NCI-H748 (cell line): ENCODE results near the gene C3orf49.

Experiments used
- DNase-seq: peaks from one replicate; lab custom pipeline; 2025; ENCODE audit not compliant: unreplicated experiment; lab: John Stamatoyannopoulos, UW

The C3orf49 gene

DNA sequence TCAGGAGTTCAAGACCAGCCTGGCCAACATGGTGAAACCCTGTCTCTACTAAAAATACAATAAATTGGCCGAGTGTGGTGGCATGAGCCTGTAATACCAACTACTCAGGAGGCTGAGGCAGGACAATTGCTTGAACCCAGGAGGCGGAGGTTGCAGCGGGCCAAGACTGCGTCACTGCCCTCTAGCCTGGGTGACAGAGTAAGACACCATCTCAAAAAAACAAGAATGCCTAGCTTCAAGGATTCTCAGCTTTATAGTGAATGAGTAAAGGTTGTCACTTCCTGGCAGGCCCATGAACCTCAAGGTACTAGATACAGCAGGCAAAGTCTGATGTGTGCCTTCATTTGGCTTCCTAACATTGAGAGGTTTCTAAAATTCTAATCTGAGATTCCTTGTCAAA is 30.1 kb downstream of the C3orf49 start:
- no peak for DNase-seq

DNA sequence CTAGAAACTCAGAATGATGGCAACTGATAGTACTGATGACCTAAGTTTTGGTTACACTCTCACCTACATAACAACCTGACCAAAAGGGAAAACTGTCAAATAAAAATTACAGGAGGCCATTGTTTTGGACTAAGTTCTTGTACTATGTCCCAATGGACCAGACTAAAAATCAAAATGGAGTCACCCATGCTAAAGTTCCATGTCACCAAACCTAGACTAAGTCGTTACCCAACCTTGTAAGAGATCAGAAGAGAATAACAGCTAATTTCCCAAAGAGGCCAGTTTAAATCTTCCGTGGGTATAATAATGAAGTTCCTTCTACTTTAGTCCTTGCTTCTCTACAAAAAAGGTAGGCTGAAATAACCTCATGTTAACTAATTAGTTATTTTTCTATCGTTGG is 32.2 kb downstream of the C3orf49 start:
- no peak for DNase-seq

DNA sequence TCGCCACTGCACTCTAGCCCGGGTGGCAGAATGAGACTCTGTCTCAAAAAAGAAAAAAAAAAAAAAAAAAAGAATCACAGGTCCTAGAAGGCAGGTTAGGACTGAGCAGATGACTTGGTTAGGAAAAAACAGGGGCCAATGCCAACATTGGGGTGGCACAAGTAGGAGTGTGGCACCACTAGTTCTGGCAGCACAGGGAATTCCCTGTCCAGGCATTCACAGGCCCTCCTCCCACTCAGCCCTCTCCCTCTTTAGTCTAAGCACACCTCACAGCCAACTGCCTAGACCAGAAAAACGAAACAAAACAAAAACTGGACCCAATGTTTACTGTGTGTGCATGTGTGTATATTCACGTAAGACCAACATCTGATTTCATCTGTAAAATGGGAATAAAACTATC is 34.0 kb downstream of the C3orf49 start:
- no peak for DNase-seq

DNA sequence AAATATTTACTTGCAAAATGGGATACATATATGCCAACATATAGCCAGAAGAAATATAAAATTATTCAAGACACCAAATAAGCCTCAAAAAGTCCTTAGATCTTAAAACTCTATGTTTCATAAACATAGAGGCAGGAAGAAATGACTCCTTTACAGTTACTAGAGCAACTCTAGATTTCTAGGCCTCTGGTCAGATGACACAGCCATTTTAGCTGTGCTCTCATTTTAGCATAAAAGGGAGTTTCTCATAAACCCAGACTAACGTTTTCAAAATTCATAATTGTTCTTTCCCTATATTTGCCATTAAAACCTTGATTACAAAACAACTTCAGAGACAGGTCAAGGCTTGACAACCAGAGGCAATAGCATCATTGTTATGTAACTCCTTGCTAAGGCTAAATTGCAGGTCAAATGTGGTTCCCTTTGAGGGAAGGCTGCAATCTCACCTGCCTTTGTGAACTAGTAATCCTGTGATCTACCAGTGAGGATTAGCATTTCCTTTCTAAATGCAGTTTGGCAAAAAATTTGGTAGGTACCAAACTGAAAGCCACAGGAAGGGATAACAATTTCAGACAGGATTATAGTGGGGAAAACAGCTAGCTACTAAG is 36.3 kb downstream of the C3orf49 start:
- DNase-seq: no peak

GRCh38 chr3:63857311-63857710 is 38.2 kb downstream of the C3orf49 start:
- DNase-seq: no peak

- DNase-seq: no peak
Observed at GRCh38 chr3:63860776-63861175, 41.7 kb downstream of the C3orf49 start.

GRCh38 chr3:63861306-63861705 is 42.2 kb downstream of the C3orf49 start:
- no peak for DNase-seq

GRCh38 chr3:63862804-63863149 is 43.7 kb downstream of the C3orf49 start:
- DNase-seq: no peak

GRCh38 chr3:63863150-63864007 is 44.3 kb downstream of the C3orf49 start, which contains the start of the genes ATXN7 and THOC7:
Gene ATXN7, plus strand, starts transcription at chr3:63863867. Its CDS starts 48,732 bp downstream, at chr3:63912599.
Gene THOC7, minus strand, starts transcription at chr3:63863805. Its CDS starts 15 bp downstream, at chr3:63863790.
- DNase-seq: peak; percentile 66

DNA sequence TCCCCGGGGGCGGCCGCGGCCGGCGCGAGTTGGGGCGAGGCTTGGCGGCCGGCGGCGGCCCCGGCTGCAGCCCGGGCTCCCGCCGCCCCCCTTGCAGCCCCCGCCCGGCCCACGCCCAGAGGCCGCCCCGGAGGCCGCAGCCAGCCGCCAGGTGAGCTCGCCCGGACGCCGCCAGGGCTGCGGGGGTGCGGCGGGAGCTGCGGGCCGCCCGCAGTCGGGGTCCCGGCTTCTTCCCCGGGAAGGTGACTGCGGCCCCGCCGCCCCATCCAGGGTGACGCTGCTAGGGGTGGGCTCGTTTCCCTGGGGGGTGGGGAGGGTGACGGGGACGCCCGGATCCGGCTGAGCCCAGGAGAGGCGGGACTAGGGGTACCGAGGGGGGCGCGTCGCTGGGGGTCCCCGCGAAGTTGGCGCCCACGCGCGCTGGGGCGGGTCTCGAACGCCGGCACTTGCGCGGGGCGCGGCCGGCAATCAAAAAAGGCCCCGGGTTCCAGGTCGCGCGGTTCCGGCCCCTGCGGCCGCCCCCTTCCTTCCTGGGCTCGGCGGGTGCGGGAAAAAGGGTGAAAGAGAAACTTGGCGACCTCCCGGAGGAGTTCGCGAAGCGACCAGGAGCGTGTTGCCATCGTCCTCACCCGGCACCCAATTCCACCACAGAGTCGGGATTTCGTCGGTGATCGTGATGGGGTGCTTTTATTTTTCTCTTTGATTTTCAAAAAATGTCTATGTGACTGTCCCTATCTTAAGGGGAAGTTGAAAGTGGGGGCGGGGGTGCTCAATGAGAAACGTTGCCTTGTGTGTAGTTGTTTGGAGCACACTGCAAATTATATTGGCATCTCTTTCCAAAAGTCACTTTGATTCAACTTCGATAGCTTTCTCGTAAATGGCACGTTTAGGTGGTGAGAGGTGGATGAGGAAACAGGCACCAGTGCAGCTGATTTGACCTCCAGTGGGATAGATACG is 45.2 kb downstream of the C3orf49 start:
- DNase-seq: peak; percentile 55

GRCh38 chr3:63864965-63865327 is 45.8 kb downstream of the C3orf49 start:
- no peak for DNase-seq

DNA sequence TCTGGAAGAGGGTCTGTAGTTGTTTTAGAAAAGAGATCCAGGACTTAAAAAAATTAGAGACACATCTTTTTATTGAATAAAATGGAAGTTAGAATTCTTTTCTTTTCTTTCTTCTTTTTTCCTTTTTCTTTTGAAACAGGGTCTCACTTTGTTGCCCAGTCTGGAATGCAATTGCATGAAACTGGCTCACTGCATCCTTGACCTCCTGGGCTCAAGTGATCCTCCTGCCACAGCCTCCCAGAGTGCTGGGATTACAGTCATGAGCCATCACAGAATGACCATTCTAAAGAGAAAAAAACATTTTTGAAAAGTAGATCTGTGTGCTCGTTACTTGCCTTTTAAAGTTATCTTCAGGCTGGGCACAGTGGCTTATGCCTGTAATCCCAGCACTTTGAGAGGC is 48.1 kb downstream of the C3orf49 start:
- DNase-seq: no peak

GRCh38 chr3:63869940-63870614 is 51.0 kb downstream of the C3orf49 start:
- no peak for DNase-seq

DNA sequence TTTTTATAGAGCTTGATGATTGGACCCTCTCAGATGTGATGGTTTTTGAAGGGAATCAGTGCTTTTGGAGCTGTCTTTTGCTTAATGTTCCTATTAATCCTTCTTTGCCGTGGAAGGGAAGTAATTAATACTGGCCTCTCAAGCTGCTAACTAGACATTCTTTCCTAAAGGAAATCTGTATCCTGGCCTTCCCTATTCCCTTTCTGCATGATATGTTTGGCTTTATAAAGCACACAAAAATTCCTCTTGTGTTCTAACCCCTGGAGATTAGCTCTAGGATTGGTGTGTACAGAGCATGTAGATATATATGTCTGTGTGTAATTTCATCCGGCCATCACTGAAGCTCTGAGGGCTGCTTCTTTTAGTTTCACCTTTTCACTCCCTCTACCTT is 51.5 kb downstream of the C3orf49 start:
- DNase-seq: no peak

- DNase-seq: no peak
Observed at GRCh38 chr3:63872135-63872924, 53.2 kb downstream of the C3orf49 start.

- no peak for DNase-seq
Observed at GRCh38 chr3:63874769-63875168, 55.7 kb downstream of the C3orf49 start.

DNA sequence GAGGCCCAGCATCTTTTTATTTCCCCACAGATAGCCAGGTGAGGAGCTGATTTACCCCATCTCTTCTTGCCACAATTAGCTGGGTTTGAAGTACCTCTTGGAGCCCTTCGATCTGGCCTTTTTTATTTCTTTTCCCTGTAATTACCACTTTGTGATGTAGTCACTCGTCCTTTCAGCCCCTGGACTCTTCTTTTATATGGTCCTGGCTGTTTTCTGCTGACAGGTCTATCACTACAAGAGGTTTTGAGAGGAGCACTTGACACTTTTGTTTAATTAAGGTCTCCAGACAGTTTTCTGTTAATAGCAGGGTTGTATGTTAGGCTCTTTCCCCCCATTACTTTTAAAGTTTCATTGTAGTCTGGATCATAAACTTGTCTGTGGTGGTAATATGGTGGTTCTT is 56.4 kb downstream of the C3orf49 start:
- DNase-seq: peak; percentile 60

DNA sequence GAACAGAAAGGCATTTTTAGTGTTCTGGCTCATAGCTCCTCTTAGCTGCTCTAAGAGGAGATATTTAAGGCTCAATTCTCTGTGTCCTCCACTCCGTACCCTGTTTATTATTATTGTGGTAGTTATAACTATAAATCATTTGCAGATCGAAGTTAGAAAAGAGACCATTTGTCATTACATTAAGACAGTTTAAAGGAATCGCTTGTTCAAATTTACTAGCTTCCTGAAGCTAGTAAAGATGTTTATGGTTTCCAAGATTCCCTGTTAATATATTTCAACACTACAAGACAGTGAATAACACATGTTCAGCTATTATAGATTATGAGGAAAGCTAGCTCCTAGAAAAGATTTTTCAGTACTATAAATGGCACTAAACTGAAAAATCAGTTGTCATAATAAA is 57.2 kb downstream of the C3orf49 start:
- no peak for DNase-seq

GRCh38 chr3:63877737-63878393 is 58.8 kb downstream of the C3orf49 start:
- no peak for DNase-seq
